ENCODE data around the gene GRHL1. TPM values are rescaled to one million over a fixed set of nuclear protein-coding genes. Genes with fewer than 3 reads are reported as not detected.

Gene GRHL1
- total RNA-seq, 2 experiments from 2014 or later: 0.28 to 0.38 TPM

GRCh38 chr2:9958057-9958456 is 6.6 kb downstream of the GRHL1 start:
- no peak for ATAC-seq (ENCODE audit: poor library complexity)
- intact Hi-C loops (cut with DNase I, micrococcal nuclease): loop anchor here in 1 of 2 experiments (10.0 kb wide), 2 partner anchors 487 to 953 kb away; partner anchors contain the start of genes MBOAT2 and ODC1

GRCh38 chr2:9959262-9959661 is 7.8 kb downstream of the GRHL1 start:
- H3K36me3 ChIP-seq (ENCODE audit: insufficient read depth, low read length): no peaks in the 10 kb centered on the region
- no peak overlapping the region for H3K4me3 Mint-ChIP-seq
- ATAC-seq (ENCODE audit: poor library complexity): no peak
- no peak overlapping the region for H3K27ac ChIP-seq (ENCODE audit: low read depth in 1 of 2, low read length in 2 of 2)
- intact Hi-C loops (cut with DNase I, micrococcal nuclease): loop anchor here in 1 of 2 experiments (10.0 kb wide), 2 partner anchors 486 to 954 kb away; partner anchors contain the start of genes MBOAT2 and ODC1
- H3K9me3 ChIP-seq (ENCODE audit: control insufficient read depth in 1 of 2, insufficient read depth in 1 of 2, low read length in 2 of 2): no peaks in the 10 kb centered on the region
- POLR2A ChIA-PET: no interaction called here
- no peak overlapping the region for H3K4me3 ChIP-seq (ENCODE audit: low read length)
- no peaks in the 10 kb centered on the region for H3K4me1 ChIP-seq (ENCODE audit: insufficient read depth, low read length)
- H3K27me3 ChIP-seq (ENCODE audit: control insufficient read depth in 1 of 2, insufficient read depth in 2 of 2, low read length in 2 of 2): no peaks in the 10 kb centered on the region
- no peak for DNase-seq
- H3K27me3 Mint-ChIP-seq: peaks cover 27% of the 10 kb centered on the region
- H3K27ac Mint-ChIP-seq: no peak overlapping the region
- TF ChIP-seq CTCF (IDR thresholded peaks at IDR 0.05): no peak
- H3K4me1 Mint-ChIP-seq (ENCODE audit: low read depth): no peaks in the 10 kb centered on the region
- no peaks in the 10 kb centered on the region for H3K36me3 Mint-ChIP-seq (ENCODE audit: low read depth)
- CTCF ChIA-PET: no interaction called here
- H3K9me3 Mint-ChIP-seq: no peaks in the 10 kb centered on the region

More at GRCh38 chr2:9958057-9958456, 6.6 kb downstream of the GRHL1 start:
- CTCF ChIA-PET: no interaction called here
- Histone ChIP-seq H3K27ac (ENCODE audit: low read depth in 1 of 2, low read length in 2 of 2) (no peak overlapping the region), H3K27me3 (ENCODE audit: control insufficient read depth in 1 of 2, insufficient read depth in 2 of 2, low read length in 2 of 2) (no peaks in the 10 kb centered on the region), H3K9me3 (ENCODE audit: control insufficient read depth in 1 of 2, insufficient read depth in 1 of 2, low read length in 2 of 2) (no peaks in the 10 kb centered on the region), H3K4me3 (ENCODE audit: low read length) (no peak overlapping the region), H3K36me3 (ENCODE audit: insufficient read depth, low read length) (no peaks in the 10 kb centered on the region), H3K4me1 (ENCODE audit: insufficient read depth, low read length) (no peaks in the 10 kb centered on the region)
- H3K27me3 Mint-ChIP-seq: peaks cover 39% of the 10 kb centered on the region
- H3K4me1 Mint-ChIP-seq (ENCODE audit: low read depth): no peaks in the 10 kb centered on the region
- no peaks in the 10 kb centered on the region for H3K9me3 Mint-ChIP-seq
- no peak overlapping the region for H3K4me3 Mint-ChIP-seq
- DNase-seq: no peak
- no peak overlapping the region for H3K27ac Mint-ChIP-seq
- TF ChIP-seq CTCF (IDR thresholded peaks at IDR 0.05): no peak
- no peaks in the 10 kb centered on the region for H3K36me3 Mint-ChIP-seq (ENCODE audit: low read depth)
- POLR2A ChIA-PET: no interaction called here

GRCh38 chr2:9961013-9961412 is 9.5 kb downstream of the GRHL1 start:
- intact Hi-C loops (cut with DNase I, micrococcal nuclease): no loop called here
- CTCF ChIA-PET: interaction anchor here (2.0 kb wide), 1 partner anchor 23 kb away, joined by 10 read pairs; no protein-coding TSS in a partner anchor

More at GRCh38 chr2:9961013-9961412, 9.5 kb downstream of the GRHL1 start:
- peaks cover 11% of the 10 kb centered on the region for H3K4me1 Mint-ChIP-seq (ENCODE audit: low read depth)
- H3K27ac ChIP-seq (ENCODE audit: low read depth in 1 of 2, low read length in 2 of 2): no peak overlapping the region
- H3K36me3 Mint-ChIP-seq (ENCODE audit: low read depth): no peaks in the 10 kb centered on the region
- no peaks in the 10 kb centered on the region for H3K9me3 ChIP-seq (ENCODE audit: control insufficient read depth in 1 of 2, insufficient read depth in 1 of 2, low read length in 2 of 2)
- POLR2A ChIA-PET: no interaction called here
- TF ChIP-seq CTCF (IDR thresholded peaks at IDR 0.05): no peak
- no peaks in the 10 kb centered on the region for H3K36me3 ChIP-seq (ENCODE audit: insufficient read depth, low read length)
- no peaks in the 10 kb centered on the region for H3K27me3 ChIP-seq (ENCODE audit: control insufficient read depth in 1 of 2, insufficient read depth in 2 of 2, low read length in 2 of 2)
- H3K27me3 Mint-ChIP-seq: peaks cover 13% of the 10 kb centered on the region
- H3K4me3 Mint-ChIP-seq: no peak overlapping the region
- H3K4me1 ChIP-seq (ENCODE audit: insufficient read depth, low read length): peaks cover 3% of the 10 kb centered on the region
- DNase-seq: no peak
- H3K27ac Mint-ChIP-seq: no peak overlapping the region
- no peak overlapping the region for H3K4me3 ChIP-seq (ENCODE audit: low read length)
- no peaks in the 10 kb centered on the region for H3K9me3 Mint-ChIP-seq
- no peak for ATAC-seq (ENCODE audit: poor library complexity)
